ENCODE results near the gene DNM2.
"Not testable (repeated sequence)": the region's sequence is repeated elsewhere in the genome, so short reads cannot be mapped to it uniquely, and the experiment has no call there.

DNM2 gene

DNA sequence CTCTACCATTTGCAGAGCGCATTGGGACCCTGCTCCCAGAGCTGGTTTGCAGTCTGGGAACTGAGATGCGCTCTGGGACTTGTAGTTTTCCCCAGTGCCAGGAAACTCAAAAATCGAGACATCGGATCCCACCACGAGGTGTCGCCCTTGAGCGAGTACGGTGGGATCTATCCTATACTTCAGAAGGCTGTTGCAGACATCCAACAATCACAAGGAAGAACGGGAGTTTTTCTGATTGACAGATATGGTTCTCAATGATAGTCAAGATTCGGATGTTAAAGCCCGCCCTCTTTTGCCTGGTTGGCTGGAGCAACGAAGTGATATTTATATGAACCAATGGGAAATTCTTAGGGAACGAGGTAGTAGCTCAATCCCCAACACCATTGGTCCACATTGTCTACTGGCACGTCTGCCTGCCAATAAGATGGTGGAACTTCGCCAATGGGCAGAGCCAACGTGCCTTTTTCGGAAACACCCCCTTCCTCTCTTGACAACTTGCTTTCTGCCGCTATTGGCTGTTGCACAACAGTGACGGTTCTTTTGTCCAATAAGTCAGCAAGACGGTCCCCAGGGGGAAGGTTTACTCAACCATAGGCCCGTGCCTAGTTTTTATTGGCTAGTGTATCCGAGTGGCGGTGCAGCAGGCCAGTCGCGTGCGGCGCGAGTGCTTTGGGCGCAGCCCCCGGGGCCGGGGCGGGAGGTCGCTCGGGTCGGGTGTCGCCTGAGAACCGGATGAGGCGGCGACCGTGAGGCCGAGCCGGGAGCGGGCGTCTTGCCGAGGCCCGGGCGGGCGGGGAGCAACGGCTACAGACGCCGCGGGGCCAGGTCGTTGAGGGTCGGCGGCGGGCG, at the start of gene DNM2:
TSS of gene DNM2 (plus strand) at position 724 of the 849 bp plus-strand sequence. CDS start 164 bp downstream, outside the sequence.
- DNase-seq (ENCODE audit: low spot score): peak; percentile 97

DNA sequence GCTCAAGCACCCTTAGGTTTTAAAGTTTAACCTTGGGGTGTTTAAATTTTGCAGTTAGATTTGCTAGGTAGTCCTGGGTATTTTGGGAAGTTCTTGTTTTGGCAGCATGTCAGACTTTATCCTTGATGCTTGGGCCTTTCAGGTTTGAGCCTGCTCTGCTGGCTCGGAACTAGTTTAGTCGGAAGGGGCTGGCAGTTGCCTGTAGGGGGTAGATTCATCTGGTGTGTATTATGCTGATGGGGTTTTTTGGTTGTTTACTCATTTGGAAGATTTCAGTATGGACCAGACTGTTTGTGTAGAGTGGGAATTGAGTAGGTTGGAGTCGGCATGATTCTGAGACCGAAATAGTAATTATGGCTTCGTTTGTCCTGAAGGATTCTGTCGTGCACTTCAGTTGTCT, 48.6 kb upstream of the DNM2 start:
- no peak for DNase-seq (ENCODE audit: low spot score)

DNA sequence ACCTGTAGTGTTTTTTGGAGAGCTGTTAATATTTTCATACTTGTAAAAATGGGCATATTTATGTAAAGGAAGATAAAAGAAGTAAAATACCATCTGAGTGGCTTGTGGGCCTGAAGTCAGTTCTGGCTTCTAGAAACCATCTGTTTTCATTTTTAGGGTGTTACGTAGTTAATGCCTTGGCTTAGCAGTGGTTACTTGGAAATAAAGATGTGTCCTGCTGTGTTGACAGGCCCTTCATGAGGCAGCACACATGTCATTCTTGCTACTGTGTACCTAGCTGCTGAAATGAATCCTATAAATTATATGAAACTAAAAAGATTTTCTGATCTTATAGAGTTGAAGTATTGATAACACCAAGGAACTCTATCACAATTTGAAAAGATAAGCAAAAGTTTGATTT, 47.7 kb upstream of the DNM2 start:
- DNase-seq (ENCODE audit: low spot score): peak; percentile 81

DNA sequence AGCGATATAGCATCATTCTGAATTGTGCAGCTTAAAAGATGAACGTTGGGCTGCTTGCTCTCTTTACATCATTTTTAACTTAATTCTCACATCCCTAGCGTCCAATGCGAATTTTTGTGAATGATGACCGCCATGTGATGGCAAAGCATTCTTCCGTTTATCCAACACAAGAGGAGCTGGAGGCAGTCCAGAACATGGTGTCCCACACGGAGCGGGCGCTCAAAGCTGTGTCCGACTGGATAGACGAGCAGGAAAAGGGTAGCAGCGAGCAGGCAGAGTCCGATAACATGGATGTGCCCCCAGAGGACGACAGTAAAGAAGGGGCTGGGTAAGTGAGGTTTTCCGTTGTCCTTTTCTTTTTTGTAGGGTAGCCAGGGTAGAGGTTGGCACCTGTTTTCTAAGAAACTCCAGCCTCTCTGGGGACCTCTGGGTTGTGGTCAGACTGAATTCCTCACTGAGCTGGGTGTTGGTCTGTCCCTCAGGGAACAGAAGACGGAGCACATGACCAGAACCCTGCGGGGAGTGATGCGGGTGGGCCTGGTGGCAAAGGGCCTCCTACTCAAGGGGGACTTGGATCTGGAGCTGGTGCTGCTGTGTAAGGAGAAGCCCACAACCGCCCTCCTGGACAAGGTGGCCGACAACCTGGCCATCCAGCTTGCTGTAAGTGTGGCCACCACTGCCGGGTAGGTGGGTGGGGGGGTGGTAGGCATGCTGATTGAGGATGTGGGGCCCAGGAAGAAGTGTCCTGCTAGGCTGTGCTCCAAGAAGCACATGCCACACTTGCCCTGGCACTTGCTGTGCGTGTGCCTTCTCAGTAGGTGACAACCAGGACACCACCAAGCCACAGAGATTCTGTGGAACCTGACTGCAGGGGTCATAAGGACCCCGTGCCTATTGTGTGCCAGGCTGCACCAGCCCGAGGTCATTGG, 46.7 kb upstream of the DNM2 start:
- no peak for DNase-seq (ENCODE audit: low spot score)

DNA sequence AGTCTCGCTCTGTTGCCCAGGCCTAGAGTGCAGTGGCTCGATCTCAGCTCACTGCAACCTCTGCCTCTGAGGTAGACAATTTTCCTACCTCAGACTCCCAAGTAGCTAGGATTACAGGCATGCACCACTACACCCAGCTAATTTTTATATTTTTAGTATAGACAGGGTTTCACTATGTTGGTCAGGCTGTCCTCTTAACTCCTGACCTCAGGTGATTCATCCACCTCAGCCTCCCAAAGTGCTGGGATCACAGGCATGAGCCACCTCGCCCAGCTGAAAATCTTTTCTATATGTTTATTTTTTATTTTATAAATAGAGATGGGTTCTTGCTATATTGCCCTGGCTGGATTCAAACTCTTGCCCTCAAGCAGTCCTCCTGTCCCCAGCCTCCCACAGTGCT, 46.0 kb upstream of the DNM2 start:
- DNase-seq (ENCODE audit: low spot score): not testable (repeated sequence)

DNA sequence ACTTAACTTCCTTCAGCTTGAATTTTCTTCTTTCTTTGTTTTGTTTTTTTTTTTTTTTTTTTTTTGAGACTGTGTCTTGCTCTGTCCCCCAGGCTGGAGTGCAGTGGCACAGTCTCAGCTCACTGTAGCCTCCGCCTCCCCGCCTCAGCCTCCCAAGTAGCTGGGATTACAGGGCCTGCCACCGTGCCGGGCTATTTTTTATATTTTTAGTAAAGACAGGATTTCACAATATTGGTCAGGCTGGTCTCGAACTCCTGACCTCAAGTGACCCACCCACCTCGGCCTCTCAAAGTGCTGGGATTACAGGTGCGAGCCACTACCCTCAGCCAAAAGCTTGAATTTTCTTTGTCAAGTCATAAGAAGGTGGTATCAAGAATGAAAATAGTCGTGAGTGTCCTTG, 42.7 kb upstream of the DNM2 start:
- DNase-seq (ENCODE audit: low spot score): not testable (repeated sequence)

DNA sequence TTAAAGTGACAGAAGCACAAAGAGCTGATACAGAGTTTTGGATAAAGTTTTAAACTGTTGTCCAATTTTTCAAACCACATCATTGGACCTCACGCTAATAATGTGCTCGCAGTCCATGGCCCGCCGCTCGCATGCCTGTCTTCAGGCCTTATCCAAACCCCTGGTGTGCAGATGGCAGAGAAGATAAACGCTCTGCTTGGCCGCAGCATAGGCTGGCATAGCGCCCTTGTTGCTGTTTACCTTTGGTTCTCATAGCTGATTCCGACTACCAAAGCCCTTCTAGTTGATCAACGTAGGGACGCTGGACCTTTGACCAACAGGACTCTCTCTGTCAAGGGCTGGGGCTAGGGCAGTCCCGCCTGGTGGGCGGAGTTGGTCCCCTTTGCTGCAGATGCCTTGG, 40.1 kb upstream of the DNM2 start:
- DNase-seq (ENCODE audit: low spot score): no peak

DNA sequence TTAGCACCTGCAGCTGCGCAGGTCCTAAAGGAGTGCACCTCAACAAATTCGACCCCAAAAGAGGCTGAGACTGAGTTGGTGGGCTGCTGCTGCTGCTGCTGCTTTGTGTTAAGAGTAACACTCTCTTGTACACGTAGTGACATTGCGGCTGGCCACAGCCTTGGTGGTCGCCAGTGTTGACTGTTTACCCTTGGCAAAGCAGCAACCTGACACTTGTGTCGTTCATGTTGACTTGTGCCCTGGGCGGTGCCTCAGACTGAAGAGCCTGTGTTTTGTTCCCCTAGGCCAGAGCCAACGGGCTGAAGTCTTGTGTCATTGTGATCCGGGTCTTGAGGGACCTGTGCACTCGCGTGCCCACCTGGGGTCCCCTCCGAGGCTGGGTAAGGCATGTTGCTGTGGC, 39.1 kb upstream of the DNM2 start:
- DNase-seq (ENCODE audit: low spot score): no peak

DNA sequence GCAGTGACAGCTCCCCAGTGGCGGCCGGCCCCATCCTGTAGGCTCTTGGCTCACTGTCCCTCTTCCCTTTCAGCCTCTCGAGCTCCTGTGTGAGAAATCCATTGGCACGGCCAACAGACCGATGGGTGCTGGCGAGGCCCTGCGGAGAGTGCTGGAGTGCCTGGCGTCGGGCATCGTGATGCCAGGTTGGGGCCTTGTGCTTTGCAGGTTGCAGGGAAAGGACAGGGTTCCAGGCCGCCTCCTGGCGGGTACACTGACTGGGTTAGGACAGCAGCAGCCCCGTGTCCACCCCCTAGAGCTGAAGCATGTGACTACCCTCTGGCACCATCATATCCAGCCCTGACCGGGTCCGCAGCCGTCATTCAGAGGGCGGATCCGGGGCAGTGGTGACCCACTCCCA, 38.1 kb upstream of the DNM2 start:
- no peak for DNase-seq (ENCODE audit: low spot score)

DNA sequence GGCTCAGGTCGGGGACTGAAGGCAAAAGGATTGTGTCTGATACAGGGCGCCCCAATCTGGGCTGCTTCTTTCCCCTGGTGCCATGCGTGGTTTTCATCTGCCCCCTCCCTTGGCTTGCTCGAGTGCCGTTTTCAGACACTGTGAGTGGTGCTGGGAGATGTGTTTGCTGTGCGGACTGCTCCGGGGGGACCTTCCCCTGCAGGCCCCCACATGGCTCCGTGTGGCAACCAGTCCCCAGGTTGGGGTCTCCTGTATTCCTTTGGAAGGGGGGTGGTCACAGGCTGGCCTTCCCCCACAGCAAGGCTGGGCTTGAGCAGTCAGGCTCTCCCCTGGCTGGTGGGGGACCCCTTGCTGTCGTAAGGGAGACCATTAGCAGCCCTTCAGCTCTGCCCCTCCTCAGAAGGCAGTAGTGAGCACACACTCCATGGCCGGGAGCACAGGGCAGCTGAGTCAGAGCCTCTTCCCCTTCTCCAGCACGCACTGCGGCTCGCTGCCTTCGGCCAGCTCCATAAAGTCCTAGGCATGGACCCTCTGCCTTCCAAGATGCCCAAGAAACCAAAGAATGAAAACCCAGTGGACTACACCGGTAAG, 37.2 kb upstream of the DNM2 start:
- no peak for DNase-seq (ENCODE audit: low spot score)

DNA sequence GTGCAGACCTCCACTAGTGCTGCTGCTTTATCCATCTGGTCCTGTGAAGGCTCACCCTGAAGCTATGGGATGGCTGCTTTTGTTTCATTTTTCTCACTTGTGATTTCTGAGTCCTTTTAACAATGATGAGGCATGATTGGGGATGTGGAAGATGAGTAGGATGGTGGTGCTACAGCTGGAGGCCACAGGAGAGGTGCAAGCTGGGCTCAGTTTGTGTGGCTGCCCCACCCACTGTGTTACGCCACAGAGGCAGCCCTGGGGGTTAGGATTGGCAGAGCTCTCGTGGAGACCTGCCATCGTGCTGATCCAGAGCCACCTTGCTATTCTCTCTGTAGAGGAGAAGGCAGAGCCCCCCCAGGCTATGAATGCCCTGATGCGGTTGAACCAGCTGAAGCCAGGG, 36.2 kb upstream of the DNM2 start:
- DNase-seq (ENCODE audit: low spot score): no peak

DNA sequence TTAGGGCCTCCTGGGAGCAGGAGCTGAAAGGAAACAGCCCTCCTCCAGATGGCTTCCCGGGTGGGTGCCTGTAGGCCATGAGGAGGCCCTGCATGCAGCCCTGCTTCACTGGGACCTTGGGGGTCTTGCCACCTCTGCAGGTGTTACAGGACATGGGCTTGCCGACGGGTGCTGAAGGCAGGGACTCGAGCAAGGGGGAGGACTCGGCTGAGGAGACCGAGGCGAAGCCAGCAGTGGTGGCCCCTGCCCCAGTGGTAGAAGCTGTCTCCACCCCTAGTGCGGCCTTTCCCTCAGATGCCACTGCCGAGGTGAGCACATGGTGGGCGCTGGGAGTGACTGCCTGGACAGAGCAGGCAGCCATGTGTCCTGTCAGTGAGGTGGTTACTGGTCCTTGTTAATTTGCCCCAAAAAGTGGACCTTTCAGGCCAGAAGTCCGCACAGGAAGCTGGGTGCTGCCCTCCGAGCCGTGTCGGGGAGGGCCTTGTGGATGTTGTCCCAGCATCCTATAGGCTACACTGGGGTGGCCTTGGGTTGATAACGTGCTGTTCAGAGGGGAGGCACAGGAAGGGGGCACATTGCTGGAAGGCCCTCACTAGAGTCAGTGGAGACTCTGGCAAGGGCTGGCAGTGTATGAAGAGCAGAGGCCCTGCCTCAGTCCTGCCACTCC, 35.3 kb upstream of the DNM2 start:
- no peak for DNase-seq (ENCODE audit: low spot score)

DNA sequence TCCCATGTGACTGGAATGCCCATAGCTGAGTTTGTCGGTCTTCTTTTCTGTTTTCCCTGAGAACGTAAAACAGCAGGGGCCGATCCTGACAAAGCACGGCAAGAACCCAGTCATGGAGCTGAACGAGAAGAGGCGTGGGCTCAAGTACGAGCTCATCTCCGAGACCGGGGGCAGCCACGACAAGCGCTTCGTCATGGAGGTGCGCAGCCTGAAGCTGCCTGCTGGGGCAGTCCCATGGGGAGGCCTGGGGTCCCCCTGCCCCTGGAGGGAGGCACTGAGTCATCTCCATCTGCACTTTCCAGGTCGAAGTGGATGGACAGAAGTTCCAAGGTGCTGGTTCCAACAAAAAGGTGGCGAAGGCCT, 34.8 kb upstream of the DNM2 start:
- no peak for DNase-seq (ENCODE audit: low spot score)

DNA sequence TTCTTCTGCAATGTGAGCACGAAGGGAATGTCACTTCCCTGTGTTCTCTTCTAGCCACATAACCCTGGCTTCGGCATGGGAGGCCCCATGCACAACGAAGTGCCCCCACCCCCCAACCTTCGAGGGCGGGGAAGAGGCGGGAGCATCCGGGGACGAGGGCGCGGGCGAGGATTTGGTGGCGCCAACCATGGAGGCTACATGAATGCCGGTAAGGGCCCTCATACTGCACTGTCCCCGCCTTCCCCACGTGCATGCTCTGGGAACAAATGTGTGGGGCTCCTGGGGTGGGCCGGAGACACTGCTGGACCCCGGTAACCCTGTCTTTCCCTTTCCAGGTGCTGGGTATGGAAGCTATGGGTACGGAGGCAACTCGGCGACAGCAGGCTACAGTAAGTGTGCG, 34.3 kb upstream of the DNM2 start:
- DNase-seq (ENCODE audit: low spot score): no peak

DNA sequence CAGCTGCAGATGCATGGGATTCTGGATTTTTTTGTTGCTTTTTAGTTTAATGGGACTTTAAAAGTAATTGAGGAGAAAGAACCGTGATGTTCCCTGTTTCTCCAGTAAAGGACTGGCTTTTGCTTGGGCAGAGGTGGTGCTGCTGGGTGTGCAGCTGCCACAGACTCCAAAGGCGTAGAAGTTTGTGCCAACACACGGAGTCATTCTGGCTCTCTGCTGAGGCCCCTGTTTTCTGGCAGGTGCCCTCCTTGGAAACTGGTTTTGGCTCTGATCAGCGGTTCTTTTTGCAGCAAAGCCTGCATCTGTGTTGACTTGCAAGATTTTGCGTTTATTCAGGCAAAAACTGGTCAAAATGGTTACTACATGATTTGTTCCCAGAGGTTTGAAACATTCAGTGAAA, 32.7 kb upstream of the DNM2 start:
- DNase-seq (ENCODE audit: low spot score): no peak

DNA sequence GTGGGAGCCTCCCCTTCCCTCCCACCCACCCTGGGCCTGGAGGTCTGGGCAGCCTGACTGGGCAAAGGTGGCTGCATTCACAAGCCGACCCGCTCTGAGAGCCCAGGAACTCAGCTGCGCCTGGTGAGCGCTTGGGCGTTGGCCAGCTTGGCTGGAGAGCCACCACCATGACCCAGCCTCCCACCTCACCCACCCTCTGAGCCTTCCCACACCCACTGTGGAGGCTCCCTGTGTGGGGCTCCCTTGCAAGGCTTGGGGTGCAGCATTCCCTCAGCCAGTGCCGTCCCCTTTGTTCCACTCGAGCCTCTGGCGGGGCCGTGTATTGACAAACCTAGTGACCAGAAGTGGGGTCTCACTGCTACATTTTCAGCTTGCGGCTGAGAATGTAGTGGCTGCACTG, 31.7 kb upstream of the DNM2 start:
- no peak for DNase-seq (ENCODE audit: low spot score)

DNA sequence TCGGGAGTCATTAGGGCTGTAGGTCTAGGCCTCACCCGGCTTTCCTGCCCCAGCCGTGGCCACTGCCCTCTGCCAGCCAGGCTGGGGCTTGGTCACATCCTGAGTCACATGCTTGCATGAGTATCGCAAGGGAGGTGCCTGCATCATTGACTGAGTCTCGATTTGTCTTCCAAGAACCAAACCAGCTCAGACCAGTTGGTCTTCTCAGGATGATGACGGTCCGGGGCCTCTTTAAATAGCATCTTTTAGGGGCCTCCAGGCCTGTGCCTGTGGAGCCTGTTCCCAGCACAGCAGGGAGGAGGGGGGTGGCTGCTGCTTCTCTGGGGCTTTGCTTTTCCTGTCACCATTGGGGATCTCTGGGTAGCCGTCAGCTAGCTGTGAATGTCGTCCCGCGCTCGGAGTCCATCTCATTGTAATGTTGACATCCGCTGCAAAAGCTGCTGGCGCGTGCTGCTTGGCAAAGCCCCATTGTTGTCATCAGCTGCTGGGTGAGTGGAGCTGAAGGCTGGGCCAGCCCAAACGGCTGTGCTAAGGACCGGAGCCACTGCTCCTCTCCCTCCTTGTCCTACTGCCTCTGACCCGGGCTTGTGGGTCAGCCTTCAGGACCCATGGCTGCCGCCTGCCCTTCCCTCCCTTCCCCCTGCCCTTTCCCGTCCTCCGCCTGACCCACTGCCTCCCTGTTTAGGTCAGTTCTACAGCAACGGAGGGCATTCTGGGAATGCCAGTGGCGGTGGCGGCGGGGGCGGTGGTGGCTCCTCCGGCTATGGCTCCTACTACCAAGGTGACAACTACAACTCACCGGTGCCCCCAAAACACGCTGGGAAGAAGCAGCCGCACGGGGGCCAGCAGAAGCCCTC, 31.0 kb upstream of the DNM2 start:
- peak; percentile 39 for DNase-seq (ENCODE audit: low spot score)

DNA sequence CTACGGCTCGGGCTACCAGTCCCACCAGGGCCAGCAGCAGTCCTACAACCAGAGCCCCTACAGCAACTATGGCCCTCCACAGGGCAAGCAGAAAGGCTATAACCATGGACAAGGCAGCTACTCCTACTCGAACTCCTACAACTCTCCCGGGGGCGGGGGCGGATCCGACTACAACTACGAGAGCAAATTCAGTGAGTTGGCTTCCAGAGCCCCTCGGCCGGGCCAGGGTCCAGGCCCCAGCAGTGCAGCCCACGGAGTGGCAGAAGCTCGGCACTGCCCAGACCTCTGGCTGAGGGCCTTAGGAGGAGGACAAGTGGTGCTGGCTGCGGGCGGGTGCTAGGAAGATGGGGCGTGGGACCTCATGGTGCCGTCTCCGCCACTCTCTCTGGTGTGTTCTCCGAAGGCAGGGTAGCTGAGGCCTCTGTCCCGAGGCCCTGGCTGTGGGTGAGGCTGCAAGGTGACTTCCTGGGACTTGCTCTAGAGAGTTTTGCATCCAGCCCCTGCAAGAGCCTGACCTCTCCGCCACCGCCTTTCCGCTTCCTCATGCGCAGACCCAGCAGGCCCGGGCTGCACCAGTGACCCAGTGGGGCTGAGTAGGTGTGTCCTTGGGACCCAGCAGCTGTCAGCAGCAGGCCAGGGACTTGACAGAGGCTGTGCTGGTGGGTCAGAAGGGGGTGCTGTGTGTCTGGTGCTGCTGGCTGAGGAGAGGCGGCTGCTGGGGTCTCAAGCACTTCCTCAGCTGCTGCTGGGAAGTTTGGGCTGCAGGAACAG, 30.2 kb upstream of the DNM2 start:
- no peak for DNase-seq (ENCODE audit: low spot score)

DNA sequence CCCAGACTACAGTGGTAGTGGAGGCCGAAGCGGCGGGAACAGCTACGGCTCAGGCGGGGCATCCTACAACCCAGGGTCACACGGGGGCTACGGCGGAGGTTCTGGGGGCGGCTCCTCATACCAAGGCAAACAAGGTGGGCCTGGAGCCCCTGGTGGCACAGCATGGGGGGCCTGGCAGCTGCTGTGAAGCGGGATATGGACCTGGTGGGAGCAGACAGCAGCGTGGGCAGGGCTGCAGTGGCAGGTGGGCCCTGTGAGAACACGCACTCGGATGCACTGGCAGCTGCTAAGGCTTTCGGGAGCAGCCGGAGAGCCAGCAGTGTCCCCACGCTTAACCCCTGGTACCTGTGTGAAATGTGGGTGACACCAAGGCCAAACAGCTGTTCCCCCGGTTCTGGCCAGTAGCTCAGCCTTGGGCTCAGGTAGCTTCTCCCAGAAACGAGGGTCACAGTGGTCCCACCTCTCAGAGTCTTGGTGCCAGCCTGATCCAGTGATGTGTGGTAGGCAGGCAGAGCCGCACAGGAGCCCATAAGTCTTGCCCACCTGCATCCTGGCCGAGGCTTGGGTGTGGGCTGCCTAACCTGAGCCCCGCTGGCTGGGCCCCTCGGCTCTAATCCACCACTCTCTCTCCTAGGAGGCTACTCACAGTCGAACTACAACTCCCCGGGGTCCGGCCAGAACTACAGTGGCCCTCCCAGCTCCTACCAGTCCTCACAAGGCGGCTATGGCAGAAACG, 29.2 kb upstream of the DNM2 start:
- no peak for DNase-seq (ENCODE audit: low spot score)

DNA sequence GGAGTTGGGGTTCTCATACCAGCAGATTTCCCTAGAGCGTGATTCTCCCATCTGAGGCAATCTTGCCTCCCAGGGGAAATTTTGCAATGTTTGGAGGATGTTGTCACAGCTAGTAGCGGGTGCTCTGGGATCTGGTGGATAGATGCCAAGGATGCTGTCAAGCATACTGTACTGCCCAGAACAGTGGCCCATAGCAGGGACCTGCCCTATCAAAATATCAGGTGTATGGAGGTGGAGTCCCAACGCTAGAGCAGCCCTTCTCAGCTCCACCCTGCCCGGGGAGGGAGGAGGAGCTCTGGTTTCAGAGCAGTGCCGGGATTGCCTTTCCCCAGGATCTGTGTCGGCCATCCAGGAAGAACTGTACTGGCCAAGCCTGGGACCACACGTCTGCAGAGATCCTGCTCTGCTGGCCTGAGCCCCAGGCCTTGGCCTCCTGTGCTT, 27.5 kb upstream of the DNM2 start:
- no peak for DNase-seq (ENCODE audit: low spot score)

Measured in AG20443 (cell line).